Omental fat pad (tissue), 4 donors: ENCODE measurements around the gene AKAP14. TPM values are rescaled to one million over a fixed set of nuclear protein-coding genes. Genes with fewer than 3 reads are reported as not detected.
"Not testable (repeated sequence)": the region's sequence is repeated elsewhere in the genome, so short reads cannot be mapped to it uniquely, and the experiment has no call there.

ENCODE experiments used
- ATAC-seq: fragments of 150-250 bp; one replicate; pipeline ENCODE4 v1.9.1; 2016; ENCODE audit warnings: mild to moderate bottlenecking, moderate library complexity; ENCODE audit not compliant: low FRiP score
- DNase-seq: peaks from one replicate; pipeline ENCODE4 v3.0.0-alpha.2; 2019; ENCODE audit warnings: low spot score
- total RNA-seq, 4 donors: library from RNA; depleted of rRNA; stranded (reverse); fragments of >200 nt; gene quantifications; one replicate each; pipeline ENCODE4 v1.1.0, GENCODE V29; 2016
- TF ChIP-seq, protein P1 (sequence below), 3 donors: fragments of 450-650 bp; IDR thresholded peaks; one replicate each; pipeline ENCODE4 v1.5.1; 2016 to 2017; ENCODE audit warnings: antibody characterized with exemption in 3 of 3, mild to moderate bottlenecking in 3 of 3, moderate library complexity in 2 of 3

The AKAP14 gene
- total RNA-seq, 4 donors from 2014 or later, result not detected

DNA sequence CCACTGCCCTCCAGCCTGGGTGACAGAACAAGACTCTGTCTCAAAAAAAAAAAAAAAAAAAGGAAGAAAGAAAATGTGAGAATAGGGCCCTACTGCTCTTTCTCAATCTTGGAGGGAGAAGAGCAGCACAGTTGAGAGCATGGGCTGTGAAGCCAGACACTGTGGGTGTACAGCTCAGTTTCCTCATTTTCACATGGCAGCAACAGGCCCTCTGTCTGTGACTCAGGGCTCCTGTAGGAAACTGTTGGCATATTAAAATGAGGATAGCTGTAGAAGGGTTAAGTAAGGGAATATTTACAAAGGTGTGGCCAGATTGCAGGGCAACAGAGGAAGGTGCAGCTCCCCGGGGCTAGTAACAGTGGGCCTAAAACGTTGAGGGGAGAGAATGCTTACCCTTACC, 3.4 kb downstream of the AKAP14 start:
- ATAC-seq, result no peak
- TF ChIP-seq, protein P1, sequence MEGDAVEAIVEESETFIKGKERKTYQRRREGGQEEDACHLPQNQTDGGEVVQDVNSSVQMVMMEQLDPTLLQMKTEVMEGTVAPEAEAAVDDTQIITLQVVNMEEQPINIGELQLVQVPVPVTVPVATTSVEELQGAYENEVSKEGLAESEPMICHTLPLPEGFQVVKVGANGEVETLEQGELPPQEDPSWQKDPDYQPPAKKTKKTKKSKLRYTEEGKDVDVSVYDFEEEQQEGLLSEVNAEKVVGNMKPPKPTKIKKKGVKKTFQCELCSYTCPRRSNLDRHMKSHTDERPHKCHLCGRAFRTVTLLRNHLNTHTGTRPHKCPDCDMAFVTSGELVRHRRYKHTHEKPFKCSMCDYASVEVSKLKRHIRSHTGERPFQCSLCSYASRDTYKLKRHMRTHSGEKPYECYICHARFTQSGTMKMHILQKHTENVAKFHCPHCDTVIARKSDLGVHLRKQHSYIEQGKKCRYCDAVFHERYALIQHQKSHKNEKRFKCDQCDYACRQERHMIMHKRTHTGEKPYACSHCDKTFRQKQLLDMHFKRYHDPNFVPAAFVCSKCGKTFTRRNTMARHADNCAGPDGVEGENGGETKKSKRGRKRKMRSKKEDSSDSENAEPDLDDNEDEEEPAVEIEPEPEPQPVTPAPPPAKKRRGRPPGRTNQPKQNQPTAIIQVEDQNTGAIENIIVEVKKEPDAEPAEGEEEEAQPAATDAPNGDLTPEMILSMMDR (IDR thresholded peaks at IDR 0.05), result no peak
- no peak for DNase-seq

DNA sequence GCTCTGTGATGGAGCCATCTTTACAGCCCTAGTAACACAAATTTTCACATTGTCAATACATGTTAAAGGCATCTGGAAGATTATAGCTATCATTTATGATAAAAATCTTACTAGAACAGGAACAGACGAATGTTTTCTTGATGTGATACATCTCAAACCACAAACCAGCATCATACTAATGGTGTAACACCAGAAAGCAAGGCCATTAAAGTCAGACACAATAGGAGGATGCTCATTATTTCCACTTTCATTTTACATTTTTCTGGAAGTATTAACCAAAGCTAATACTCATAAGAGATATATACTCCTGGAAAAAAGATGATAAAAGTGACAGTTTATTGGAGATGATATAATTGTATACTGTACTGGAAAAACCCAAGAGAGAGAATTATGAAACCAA, 5.3 kb downstream of the AKAP14 start:
- ATAC-seq, result no peak
- DNase-seq, result no peak
- TF ChIP-seq, protein P1 (IDR thresholded peaks at IDR 0.05), result no peak

DNA sequence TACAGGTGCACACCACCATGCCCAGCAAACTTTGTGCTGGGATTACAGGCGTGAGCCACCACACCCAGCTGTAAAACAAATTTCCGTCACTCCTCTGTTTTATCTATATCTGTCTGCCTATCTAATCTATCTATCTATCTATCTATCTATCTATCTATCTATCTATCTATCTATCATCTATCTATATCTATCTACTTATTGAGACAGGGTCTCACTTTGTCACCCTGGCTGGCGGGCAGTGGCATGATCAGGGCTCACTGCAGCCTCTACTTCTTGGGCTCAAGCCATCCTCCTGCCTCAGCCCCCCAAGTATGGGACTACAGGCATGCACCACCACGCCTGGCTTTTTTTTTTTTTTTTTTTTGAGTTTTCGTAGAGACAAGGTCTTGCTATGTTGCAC, 20.6 kb downstream of the AKAP14 start:
- no peak for DNase-seq
- ATAC-seq, result no peak

DNA sequence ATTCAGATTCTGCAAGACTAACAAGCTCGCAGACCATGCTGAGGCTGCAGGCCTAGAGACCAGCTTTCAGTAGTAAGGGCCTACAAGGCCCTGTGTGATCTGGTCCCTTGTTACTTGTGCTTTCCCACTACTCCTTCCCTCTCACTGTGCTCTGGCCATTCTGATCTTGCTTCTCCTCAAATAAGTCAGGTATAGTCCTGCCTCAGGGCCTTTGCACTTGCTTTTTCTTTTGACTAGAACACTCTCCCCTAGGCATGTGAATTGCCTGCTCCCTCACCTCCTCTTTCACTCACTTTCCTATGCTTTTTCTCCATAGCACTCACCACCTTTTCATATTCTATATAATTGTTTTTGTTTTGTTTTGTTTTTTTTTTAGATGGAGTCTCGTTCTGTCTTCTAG, 22.2 kb downstream of the AKAP14 start:
- TF ChIP-seq, protein P1 (IDR thresholded peaks at IDR 0.05), result no peak
- DNase-seq (no peak), ATAC-seq (no peak)

More for the DNA sequence above, 20.6 kb downstream of the AKAP14 start:
- TF ChIP-seq, protein P1 (IDR thresholded peaks at IDR 0.05), result no peak

DNA sequence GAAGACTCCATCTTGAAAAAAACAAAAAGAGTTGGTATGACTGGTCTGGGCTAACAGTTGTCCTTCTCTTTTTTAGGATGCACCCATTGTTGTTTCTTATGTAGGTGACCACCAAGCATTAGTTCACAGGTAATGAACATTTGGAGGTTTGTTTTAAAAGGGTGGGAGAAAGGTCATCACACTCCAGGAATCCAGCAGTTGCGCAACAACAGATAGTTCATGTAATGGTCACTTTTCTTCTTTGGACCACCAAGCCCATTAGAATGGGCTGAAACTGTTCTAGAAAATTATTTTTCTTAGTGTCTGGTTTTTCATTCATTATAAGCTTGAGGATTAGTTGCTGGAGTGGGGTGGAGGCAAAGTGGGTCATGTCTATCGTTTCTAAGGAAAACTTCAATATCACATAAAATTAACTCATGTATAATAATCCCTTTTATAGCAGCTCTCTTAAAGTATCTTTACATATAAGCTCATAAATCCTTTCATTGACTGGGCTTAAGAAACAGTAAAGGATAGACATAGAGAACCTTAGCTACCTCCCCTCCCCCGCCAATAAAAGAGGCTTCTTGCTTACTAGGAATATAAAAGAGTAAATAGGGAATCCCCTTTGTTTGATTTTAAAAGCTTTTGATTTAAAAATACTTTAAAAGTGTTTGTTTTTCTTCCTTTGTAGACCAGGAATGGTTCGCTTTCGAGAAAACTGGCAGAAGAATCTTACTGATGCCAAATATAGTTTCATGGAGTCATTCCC, 24.3 kb downstream of the AKAP14 start:
- no peak for ATAC-seq
- DNase-seq, result no peak
- TF ChIP-seq, protein P1 (IDR thresholded peaks at IDR 0.05), result no peak

DNA sequence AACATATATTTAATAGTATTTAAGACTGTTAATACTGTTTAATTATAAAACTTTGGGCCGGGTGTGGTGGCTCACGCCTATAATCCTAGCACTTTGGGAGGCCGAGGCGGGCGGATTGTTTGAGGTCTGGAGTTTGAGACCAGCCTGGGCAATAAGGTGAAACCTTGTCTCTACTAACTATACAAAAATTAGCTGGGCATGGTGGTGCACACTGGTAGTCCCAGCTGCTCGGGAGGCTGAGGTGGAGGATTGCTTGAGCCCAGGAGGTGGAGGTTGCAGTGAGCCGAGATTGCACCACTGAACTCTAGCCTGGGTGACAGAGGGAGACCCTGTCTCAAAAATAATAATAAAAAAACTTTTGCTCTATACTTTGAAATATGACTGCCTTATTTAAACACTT, 26.7 kb downstream of the AKAP14 start:
- ATAC-seq, DNase-seq: not testable (repeated sequence)

DNA sequence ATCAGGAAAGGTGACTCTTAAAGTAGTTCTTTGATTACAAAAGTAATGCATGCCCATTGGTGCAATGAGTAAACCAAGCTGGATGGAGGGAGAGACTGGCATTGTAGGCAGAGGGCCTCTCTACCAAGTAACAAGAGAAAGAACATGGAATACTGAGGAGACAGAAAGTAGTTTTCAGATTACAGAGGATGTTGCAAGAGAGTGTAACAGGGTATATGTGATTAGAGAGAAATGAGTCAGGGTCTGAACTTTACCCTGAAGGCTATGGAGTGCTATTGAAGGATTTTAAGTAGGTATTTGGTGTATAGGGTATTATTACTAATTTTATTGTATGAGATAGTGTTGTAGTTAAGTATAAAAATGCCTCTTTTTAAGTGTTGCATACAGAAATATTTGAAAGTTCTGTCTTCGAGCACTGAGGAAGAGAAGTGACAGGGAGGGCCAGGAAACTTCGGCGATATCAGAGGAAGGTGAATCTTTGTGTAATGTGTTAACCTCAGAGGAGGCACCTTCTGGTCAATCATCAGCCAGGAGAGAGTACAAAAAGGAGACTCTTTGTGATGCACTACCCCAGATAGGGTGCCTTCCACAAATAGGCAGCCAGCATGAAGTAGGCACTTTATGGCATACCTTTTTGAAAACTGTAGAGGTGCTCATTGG, 39.7 kb downstream of the AKAP14 start:
- DNase-seq (no peak), ATAC-seq (no peak)
- TF ChIP-seq, protein P1 (IDR thresholded peaks at IDR 0.05), result no peak
